WTC11 (cell line): ENCODE measurements around the gene PXYLP1.

Experiments
- CTCF ChIP-seq: fragments of 200-600 bp; IDR thresholded peaks from 2 replicates; pipeline ENCODE4 v1.8.0; 2022; ENCODE audit warnings: antibody characterized with exemption
- E2F1 ChIP-seq: sonication (generic); formaldehyde crosslinking; IDR thresholded peaks from 2 replicates; pipeline ENCODE4 v1.8.0; 2022; ENCODE audit warnings: mild to moderate bottlenecking, missing genetic modification reagents
- NFYB ChIP-seq: sonication (generic); formaldehyde crosslinking; conservative IDR thresholded peaks from 2 replicates; pipeline ENCODE4 v1.8.0; 2022; ENCODE audit warnings: low read depth, missing genetic modification reagents
- NR2C2 ChIP-seq: sonication (generic); formaldehyde crosslinking; IDR thresholded peaks from 2 replicates; pipeline ENCODE4 v1.8.0; 2022; ENCODE audit warnings: mild to moderate bottlenecking, missing genetic modification reagents
- USF2 ChIP-seq: sonication (generic); formaldehyde crosslinking; IDR thresholded peaks from 2 replicates; pipeline ENCODE4 v1.8.1; 2023; ENCODE audit warnings: mild to moderate bottlenecking, missing genetic modification reagents, moderate library complexity
- ZNF425 ChIP-seq: fragments of 250-450 bp; sonication (Bioruptor Pico); conservative IDR thresholded peaks from 2 replicates; pipeline ENCODE4 v1.9.0; 2021; ENCODE audit warnings: mild to moderate bottlenecking

- TF ChIP-seq CTCF (no peak), ZNF425 (no peak), E2F1 (CRISPR knock-in tag) (no peak), NFYB (CRISPR knock-in tag) (no peak), NR2C2 (CRISPR knock-in tag) (no peak), USF2 (CRISPR knock-in tag) (no peak)
These were observed 43.4 kb downstream of the PXYLP1 start for GRCh38 chr3:141275032-141275422.
